Measurements from ENCODE around the gene GRXCR2.
A peak's percentile ranks its signal among the peaks of the same experiment; 100 is the strongest.
"Not testable (repeated sequence)": the region's sequence is repeated elsewhere in the genome, so short reads cannot be mapped to it uniquely, and the experiment has no call there.

The GRXCR2 gene

GRCh38 chr5:145874765-145875164 is 2.0 kb upstream of the GRXCR2 start:
- DNase-seq: no peak

DNA sequence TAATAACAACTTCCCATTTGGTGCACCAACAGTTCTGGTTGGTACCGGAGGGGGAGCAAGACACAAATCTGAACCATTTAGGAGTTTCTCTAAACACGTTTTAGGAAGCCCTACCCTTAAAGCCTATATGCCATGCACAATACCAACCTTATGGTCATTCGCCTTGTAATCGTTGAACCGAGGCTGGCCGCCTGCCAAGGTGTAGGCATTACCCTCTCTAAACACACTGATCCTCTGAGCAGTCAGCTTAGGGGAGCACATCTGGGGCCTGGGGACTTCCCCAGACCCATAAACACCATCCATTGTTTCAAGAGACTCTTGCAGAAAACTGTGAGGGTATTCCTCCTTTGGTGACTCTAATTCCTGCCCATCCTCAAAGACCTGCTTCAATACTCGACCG is 328 bp downstream of the GRXCR2 start:
- no peak for DNase-seq

DNA sequence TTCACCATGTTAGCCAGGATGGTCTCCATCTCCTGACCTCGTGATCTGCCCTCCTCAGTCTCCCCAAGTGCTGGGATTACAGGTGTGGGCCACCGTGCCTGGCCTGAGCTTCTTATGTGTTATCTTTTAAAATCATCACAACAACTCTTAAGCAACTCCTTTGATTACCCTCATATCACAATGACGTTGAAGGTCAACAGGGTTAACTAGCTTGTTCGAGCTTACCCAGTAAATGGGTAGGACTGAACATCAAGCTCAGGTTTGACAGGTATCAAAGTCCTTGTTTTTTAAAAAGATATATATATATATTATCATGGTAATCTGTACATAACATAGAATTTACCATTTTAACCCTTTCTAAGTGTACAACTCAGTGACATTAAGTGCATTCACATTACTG is 3.1 kb downstream of the GRXCR2 start:
- no peak for DNase-seq

GRCh38 chr5:145867806-145868205 is 5.0 kb downstream of the GRXCR2 start:
- no peak for DNase-seq

DNA sequence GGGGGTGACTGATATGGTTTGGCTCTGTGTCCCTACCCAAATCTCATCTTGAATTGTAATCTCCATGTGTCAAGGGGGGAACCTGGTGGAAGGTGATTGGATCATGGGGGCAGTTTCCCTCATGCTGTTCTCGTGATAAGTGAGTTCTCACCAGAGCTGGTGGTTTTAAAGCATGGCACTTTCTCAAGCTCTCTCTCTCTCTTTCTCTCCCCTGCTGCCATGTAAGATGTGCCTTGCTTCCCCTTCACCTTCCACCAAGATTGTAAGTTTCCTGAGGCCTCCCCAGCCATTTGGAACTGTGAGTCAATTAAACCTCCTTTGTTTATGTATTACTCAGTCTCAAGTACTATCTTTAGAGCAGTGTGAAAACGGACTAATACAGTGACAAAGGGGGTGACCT is 8.4 kb downstream of the GRXCR2 start:
- not testable (repeated sequence) for DNase-seq

GRCh38 chr5:145863003-145863402 is 9.8 kb downstream of the GRXCR2 start:
- DNase-seq: no peak

DNA sequence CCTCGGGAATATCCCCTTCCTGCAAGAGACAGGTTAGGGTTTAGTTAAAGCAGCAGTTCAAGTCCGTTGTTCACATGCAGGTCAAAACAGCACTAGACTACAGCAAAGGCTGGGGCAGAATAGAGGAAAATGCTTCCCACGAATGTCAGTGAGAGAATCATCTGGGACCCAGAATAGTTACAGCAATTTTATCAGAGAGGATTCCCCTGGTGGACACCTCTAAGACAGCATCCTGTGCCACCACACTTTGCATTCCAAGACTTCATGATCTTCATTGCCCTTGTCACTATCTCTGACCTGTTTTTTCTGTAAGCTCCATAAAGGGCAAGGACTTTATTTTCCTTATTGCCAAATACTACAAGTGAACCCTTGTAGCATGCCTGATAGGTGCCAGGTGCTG is 12.9 kb downstream of the GRXCR2 start:
- no peak for DNase-seq

- no peak for DNase-seq
These were observed 13.4 kb downstream of the GRXCR2 start for GRCh38 chr5:145859453-145859852.

GRCh38 chr5:145858959-145859358 is 13.9 kb downstream of the GRXCR2 start:
- DNase-seq: peak; percentile 35

DNA sequence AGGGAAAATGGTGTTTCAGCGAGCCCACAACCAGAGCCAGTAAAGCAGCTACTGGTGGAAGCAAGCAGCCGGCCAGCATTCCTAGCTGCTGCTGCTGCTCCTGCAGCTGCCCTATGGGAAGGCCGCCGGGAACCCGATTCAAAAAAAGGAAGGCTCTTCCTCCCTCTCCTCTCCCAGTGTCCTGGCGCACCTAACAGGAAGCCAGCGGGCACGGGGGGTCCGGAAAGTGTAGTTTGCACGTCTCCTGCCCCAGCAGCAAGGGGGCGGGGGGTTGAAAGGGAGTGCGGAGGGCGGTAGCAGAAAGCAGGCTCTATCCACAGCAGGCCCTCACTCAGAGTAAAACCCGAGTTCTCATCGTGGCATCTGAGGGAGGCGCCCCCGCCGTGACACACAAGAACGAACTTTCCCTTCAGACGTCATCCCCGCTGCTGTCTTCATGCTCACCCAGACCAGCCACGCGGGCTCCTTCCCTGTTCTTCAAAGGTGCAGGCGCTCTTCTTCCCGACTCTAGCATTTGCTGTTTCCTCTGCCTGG is 16.5 kb downstream of the GRXCR2 start:
- DNase-seq: peak; percentile 57

GRCh38 chr5:145855763-145856267 is 17.0 kb downstream of the GRXCR2 start:
- DNase-seq: no peak

GRCh38 chr5:145854651-145855258 is 18.1 kb downstream of the GRXCR2 start:
- peak; percentile 82 for DNase-seq

DNA sequence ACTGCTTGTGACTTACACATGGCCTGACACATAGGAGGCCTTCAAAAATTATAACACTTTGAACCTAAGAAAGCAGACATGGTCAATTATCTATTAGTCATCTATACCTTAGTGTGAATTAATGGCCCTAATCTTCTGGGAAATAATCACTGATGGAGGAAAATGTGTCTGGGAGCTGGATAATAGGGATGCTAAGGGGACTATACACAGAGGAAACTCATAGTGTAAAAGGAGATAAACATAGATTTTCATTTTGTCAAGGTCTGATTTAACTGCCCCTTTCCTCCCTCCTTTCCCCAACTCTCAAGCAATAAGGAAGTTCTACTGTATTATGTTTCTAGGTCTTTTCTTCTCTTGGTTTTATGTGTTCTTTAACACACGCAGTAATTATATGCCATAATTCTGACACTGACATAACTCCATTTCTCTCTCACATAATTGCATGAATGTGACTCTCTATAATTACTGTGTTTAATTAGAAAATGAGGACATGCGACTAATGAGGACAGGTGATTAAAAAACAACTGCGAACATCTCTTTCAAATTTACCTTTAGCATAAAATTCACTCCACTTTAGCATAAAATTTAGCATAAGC is 18.9 kb downstream of the GRXCR2 start:
- no peak for DNase-seq

- no peak for DNase-seq
These were observed 19.8 kb downstream of the GRXCR2 start for GRCh38 chr5:145852990-145853389.

GRCh38 chr5:145848854-145849253 is 24.0 kb downstream of the GRXCR2 start:
- DNase-seq: peak; percentile 65

DNA sequence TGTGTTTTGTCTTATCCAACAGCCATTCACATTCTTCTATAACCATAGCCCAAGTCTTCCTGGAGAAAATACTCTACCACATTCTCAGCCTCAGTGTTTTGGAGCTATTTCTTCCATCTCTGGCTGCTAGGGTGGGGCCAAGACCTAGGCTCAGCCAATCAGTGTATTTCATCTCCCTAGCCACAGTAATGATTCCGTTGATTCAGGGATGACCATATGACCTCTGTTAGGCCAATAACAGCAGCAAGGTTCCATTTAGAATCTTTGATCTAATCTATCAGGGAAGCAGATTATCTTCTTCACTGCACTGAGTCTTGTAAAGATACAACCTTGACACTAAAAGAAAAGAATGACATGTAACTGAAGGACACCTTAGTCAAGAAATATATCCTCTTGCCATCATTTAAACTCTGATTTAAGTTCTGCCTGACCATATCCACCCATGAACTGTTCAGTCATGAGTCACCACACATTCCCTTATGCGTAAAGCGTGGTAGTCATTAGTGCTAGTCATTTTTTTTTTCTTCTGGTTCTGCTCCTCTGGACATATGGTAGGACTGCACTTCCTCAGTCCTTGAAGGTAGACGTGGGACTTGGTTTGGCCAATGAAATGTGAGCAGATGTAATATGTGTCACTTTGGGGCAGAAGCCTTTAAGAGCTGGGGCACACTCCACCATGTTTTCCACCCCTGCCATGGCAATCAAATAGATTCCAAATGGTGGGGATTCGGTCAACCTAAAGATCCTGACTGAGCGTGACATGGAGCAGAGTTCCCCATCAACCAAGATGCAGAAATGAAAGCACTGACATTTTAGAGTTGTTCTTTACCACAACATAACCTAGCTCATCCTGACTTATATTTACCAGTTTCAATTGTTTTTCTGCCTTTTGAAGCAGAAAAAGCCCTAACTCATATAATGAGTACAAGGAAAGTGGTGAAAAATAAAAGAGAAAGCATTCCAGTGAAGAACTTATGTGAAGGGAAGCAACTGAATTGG is 25.0 kb downstream of the GRXCR2 start:
- DNase-seq: peak; percentile 79

DNA sequence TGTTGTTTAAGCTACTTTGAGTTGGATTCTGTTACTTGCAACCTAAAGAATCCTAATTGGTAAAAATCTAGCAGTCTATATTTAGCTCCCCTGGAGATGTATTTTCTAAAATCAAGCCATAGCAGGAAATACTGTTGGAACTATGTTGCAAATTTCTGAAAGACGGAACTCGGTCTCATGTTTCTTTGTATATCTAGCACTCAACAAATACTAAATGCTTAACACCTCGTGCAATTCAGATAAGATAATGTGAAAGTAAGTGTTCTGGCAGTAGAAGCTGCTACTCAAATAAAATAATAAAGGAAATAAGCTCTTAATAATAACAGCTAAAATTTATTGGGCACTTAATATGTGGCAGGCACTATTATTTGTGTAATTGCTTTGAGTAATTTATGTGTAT is 26.7 kb downstream of the GRXCR2 start:
- DNase-seq: no peak

DNA sequence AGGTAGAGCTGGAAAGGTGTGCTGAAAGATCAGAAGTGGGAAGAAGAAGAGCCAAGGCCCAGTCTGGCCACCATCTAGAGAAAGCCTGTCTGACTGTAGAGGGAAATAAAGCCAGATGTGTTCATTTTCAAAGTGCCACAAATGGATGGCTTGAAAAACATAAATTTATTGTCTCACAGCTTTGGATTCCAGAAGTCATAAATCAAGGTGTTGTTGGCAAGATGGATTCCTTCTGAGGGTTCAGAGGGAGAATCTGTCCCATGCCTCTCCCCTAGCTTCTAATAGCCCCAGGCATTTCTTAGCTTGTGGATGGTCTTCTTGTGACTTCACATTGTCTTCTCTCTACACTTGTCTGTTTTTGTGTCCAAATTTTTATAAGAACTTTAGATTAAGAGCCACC is 31.5 kb downstream of the GRXCR2 start:
- DNase-seq: no peak

GRCh38 chr5:145840458-145841132 is 32.2 kb downstream of the GRXCR2 start:
- DNase-seq: no peak

DNA sequence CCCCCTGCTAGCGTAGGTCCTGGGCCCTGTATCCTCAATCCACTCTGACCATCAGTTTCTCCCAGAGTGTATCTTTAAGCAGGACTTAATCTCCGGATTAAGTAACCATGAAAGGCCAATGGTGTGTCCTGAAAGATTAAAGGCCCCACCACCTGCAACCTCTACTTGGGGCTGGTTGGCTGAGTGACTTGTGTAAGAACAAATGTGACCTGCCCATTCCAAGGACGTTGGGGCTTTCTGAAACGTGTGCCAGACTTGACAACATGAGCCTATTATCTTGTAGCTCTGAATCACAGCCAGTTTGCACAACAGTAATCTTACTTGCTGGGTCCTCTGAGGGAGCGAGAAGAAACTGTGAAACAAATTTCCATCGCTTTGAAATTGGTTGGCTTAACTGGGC is 34.5 kb downstream of the GRXCR2 start:
- no peak for DNase-seq

GRCh38 chr5:145836241-145836640 is 36.6 kb downstream of the GRXCR2 start:
- not testable (repeated sequence) for DNase-seq

DNA sequence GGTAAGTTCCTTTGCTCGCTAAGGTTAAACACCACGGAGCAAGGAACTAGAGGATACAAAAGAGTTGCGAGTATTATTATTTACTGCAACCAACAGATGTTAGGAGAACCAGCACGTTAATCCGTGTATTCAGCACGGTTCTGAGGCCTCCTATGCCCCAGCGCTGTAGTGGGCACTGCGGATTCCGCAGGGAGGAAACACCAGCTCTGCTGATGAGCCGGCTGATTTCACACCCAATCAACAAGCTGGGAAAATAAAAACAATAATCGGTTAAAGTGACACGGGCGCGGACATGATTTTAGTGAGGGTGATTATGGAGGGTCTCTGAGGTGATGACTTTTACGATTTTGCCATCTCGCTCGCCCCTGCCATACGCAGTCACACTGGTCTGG is 37.0 kb downstream of the GRXCR2 start:
- DNase-seq: no peak

All from fibroblast of skin of back (primary cell).